Measurements from ENCODE around the gene COL8A1. TPM values are rescaled to one million over a fixed set of nuclear protein-coding genes. Genes with fewer than 3 reads are reported as not detected.

The COL8A1 gene
- total and polyA plus RNA-seq, 9 of the 15 experiments (the other 6 are each of a cell fraction or from before 2014, with no cell fraction given), result 0.07 TPM; not detected in 8

DNA sequence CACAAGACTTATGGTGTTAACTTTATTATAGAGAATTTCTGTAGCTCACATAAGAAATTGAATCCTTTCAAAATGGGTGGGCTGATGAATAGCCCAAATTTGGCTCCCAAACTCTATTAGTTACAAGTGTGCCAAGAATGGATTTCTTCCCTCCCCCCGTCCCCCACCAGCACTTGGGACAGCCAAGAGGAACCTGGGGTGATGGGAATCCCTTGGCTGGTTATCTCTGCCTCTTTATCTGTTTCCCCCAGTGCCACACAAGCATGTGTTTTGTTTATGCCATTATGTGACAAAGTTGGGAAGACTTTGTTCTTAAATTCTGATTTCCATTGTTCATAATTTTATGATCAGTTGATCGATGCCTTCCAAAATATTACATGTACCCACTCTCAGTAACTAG, 207.6 kb downstream of the COL8A1 start (continued):
- TF ChIP-seq, protein P1, sequence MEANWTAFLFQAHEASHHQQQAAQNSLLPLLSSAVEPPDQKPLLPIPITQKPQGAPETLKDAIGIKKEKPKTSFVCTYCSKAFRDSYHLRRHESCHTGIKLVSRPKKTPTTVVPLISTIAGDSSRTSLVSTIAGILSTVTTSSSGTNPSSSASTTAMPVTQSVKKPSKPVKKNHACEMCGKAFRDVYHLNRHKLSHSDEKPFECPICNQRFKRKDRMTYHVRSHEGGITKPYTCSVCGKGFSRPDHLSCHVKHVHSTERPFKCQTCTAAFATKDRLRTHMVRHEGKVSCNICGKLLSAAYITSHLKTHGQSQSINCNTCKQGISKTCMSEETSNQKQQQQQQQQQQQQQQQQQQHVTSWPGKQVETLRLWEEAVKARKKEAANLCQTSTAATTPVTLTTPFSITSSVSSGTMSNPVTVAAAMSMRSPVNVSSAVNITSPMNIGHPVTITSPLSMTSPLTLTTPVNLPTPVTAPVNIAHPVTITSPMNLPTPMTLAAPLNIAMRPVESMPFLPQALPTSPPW (CRISPR knock-in tag; IDR thresholded peaks at IDR 0.05), result no peak; the same call in 1 of the 2 replicates
- TF ChIP-seq TRIM28 (IDR thresholded peaks at IDR 0.05) (no peak), CBFA2T3 (IDR thresholded peaks at IDR 0.05) (peak; percentile 47; the same call in 1 of the 2 replicates), RBM14 (IDR thresholded peaks at IDR 0.05; ENCODE audit: borderline replicate concordance, insufficient read depth, low read depth, low read length) (no peak), ZNF133 (CRISPR knock-in tag; IDR thresholded peaks at IDR 0.05) (no peak), CREM (IDR thresholded peaks at IDR 0.05; ENCODE audit: low read depth) (no peak), JUND (IDR thresholded peaks at IDR 0.05; ENCODE audit: borderline replicate concordance, low read depth, low read length) (no peak), JUND (tag; IDR thresholded peaks at IDR 0.05; ENCODE audit: borderline replicate concordance, low read depth, low read length) (no peak)
- TF ChIP-seq, protein P2, sequence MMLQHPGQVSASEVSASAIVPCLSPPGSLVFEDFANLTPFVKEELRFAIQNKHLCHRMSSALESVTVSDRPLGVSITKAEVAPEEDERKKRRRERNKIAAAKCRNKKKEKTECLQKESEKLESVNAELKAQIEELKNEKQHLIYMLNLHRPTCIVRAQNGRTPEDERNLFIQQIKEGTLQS (IDR thresholded peaks at IDR 0.05), result no peak
- TF ChIP-seq, protein P2 (CRISPR knock-in tag; conservative IDR thresholded peaks at IDR 0.05), result no peak
- TF ChIP-seq, protein P3, sequence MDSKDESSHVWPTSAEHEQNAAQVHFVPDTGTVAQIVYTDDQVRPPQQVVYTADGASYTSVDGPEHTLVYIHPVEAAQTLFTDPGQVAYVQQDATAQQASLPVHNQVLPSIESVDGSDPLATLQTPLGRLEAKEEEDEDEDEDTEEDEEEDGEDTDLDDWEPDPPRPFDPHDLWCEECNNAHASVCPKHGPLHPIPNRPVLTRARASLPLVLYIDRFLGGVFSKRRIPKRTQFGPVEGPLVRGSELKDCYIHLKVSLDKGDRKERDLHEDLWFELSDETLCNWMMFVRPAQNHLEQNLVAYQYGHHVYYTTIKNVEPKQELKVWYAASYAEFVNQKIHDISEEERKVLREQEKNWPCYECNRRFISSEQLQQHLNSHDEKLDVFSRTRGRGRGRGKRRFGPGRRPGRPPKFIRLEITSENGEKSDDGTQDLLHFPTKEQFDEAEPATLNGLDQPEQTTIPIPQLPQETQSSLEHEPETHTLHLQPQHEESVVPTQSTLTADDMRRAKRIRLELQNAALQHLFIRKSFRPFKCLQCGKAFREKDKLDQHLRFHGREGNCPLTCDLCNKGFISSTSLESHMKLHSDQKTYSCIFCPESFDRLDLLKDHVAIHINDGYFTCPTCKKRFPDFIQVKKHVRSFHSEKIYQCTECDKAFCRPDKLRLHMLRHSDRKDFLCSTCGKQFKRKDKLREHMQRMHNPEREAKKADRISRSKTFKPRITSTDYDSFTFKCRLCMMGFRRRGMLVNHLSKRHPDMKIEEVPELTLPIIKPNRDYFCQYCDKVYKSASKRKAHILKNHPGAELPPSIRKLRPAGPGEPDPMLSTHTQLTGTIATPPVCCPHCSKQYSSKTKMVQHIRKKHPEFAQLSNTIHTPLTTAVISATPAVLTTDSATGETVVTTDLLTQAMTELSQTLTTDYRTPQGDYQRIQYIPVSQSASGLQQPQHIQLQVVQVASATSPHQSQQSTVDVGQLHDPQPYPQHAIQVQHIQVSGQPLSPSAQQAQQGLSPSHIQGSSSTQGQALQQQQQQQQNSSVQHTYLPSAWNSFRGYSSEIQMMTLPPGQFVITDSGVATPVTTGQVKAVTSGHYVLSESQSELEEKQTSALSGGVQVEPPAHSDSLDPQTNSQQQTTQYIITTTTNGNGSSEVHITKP (IDR thresholded peaks at IDR 0.05; ENCODE audit: partially characterized antibody), result peak; percentile 50
- TF ChIP-seq, protein P4, sequence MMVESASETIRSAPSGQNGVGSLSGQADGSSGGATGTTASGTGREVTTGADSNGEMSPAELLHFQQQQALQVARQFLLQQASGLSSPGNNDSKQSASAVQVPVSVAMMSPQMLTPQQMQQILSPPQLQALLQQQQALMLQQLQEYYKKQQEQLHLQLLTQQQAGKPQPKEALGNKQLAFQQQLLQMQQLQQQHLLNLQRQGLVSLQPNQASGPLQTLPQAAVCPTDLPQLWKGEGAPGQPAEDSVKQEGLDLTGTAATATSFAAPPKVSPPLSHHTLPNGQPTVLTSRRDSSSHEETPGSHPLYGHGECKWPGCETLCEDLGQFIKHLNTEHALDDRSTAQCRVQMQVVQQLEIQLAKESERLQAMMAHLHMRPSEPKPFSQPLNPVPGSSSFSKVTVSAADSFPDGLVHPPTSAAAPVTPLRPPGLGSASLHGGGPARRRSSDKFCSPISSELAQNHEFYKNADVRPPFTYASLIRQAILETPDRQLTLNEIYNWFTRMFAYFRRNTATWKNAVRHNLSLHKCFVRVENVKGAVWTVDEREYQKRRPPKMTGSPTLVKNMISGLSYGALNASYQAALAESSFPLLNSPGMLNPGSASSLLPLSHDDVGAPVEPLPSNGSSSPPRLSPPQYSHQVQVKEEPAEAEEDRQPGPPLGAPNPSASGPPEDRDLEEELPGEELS (CRISPR knock-in tag; IDR thresholded peaks at IDR 0.05; ENCODE audit: borderline replicate concordance), result no peak
- TF ChIP-seq, protein P5, sequence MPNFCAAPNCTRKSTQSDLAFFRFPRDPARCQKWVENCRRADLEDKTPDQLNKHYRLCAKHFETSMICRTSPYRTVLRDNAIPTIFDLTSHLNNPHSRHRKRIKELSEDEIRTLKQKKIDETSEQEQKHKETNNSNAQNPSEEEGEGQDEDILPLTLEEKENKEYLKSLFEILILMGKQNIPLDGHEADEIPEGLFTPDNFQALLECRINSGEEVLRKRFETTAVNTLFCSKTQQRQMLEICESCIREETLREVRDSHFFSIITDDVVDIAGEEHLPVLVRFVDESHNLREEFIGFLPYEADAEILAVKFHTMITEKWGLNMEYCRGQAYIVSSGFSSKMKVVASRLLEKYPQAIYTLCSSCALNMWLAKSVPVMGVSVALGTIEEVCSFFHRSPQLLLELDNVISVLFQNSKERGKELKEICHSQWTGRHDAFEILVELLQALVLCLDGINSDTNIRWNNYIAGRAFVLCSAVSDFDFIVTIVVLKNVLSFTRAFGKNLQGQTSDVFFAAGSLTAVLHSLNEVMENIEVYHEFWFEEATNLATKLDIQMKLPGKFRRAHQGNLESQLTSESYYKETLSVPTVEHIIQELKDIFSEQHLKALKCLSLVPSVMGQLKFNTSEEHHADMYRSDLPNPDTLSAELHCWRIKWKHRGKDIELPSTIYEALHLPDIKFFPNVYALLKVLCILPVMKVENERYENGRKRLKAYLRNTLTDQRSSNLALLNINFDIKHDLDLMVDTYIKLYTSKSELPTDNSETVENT (CRISPR knock-in tag; IDR thresholded peaks at IDR 0.05), result no peak
- TF ChIP-seq, protein P6, sequence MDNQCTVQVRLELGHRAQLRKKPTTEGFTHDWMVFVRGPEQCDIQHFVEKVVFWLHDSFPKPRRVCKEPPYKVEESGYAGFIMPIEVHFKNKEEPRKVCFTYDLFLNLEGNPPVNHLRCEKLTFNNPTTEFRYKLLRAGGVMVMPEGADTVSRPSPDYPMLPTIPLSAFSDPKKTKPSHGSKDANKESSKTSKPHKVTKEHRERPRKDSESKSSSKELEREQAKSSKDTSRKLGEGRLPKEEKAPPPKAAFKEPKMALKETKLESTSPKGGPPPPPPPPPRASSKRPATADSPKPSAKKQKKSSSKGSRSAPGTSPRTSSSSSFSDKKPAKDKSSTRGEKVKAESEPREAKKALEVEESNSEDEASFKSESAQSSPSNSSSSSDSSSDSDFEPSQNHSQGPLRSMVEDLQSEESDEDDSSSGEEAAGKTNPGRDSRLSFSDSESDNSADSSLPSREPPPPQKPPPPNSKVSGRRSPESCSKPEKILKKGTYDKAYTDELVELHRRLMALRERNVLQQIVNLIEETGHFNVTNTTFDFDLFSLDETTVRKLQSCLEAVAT (IDR thresholded peaks at IDR 0.05), result no peak
